MM.1S (cell line): Measurements from ENCODE around the gene DENND4B.

Source experiments
- CTCF ChIP-seq: fragments of 300-600 bp; sonication (generic); IDR thresholded peaks from 2 replicates; pipeline ENCODE4 v1.5.1; 2016; ENCODE audit warnings: antibody characterized with exemption, low read length, mixed read lengths
- EZH2 ChIP-seq: fragments of 300-600 bp; sonication (generic); optimal IDR thresholded peaks from 2 replicates; pipeline ENCODE3; 2017; ENCODE audit warnings: low read depth, mild to moderate bottlenecking, antibody characterized with exemption, low read length, mixed read lengths

DNA sequence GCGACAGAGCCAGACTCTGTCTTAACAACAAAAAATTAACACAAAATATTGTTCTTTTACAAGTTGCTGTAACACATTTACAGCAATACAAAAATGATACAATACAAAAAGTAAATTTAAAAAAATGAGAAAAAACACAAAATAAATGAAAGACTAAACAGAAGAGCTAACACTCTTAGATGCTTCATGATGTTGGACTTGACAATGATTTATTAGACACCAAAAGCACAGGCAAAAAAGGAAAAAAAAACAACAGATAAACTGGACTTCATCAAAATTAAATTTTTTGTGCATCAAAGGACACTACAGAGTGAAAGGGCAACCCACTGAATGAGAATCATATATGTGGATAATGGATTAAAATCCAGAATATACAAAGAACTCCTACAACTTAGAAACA is 40.1 kb downstream of the DENND4B start:
- TF ChIP-seq CTCF, result no peak
- TF ChIP-seq EZH2, result no peak
